Ureter (tissue), 1 donor: ENCODE data around the gene LYZL4. TPM values are rescaled to one million over a fixed set of nuclear protein-coding genes. Genes with fewer than 3 reads are reported as not detected.

ENCODE experiments used
- DNase-seq: peaks from one replicate; pipeline ENCODE4 v3.0.0-alpha.2; 2020; ENCODE audit warnings: low spot score
- total RNA-seq: library from RNA; stranded (reverse); gene quantifications from one replicate; pipeline ENCODE4 v1.2.4, GENCODE V29; 2023
- donor health status: DM: yes; HTN: yes; CAD: no.

The LYZL4 gene, protein sequence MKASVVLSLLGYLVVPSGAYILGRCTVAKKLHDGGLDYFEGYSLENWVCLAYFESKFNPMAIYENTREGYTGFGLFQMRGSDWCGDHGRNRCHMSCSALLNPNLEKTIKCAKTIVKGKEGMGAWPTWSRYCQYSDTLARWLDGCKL
- total RNA-seq, result not detected

DNA sequence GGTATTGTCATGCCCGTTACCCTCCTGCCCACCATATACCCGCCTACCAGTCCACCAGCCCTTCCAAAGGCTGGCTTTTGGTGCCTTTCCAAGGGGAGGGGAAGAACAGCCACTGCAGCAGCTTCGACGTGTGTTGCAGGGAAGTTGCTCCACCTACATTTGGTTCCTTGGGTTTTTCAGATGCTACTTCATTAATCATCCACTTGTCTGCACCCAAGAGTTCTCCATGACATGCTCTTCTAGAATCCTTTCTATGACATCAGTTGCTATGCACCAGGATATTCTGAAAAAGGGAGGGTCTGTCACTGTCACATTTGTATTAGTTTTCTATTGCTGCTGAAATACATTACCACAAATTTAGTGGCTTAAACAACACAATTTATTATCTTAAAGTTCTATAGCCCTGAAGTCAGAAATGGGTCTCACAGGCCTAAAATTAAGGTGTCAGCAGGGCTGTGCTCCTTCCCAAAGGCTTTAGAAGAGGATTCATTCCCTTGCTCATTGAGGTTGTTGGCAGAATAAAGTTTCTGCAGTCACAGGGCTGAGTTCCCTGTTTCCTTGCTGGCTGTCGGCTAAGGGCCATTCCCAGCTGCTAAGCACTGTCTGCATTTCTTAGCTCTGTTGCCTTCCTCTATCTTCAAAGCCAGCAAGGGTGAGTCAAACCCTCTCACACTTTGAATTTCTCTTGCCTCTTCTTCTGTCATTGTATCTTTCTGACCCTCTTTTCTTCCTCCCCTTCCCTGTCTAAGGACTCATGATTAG is at the start of gene LYZL4:
TSS of gene LYZL4 (minus strand) at position 241 of the 762 bp plus-strand sequence. CDS start 3,359 bp downstream, outside the sequence.
- no peak for DNase-seq

DNA sequence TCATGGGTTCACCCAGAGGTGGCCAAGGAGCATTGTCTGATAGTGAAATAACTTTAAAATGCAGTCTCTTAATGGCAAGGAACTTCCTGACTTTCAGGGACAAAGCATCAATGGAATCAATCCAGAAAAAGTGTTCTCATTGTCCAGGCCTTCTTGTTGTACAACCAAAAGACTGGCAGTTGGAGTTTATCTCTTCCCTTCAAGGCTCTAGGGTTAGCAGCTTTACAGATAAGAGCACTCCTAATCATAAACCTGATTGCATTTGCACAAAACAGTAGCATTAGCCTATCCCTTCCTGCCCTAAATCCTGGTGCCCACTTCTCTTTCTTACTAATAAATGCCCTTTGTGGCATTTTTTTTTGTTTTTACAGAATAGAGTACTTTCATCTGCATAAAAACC is 48.7 kb upstream of the LYZL4 start:
- DNase-seq, result no peak

DNA sequence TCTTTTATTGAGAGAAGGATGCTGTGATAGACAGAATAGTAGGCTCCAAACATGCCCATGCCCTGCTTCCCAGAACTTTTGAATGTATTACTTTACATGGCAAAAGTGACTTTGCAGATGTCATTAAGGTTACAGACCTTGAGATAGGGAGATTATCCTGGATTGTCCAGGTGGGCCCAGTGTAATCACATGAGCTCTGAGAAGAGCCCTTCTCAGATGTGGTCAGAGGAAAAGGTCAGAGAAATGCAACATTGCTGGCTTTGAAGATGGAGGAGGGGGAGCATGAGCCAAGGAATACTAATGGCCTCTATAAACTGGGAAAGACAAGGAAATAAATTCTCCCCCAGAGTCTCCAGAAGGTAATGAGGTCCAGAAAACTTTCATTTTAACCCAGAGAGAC is 45.8 kb upstream of the LYZL4 start:
- DNase-seq, result no peak

DNA sequence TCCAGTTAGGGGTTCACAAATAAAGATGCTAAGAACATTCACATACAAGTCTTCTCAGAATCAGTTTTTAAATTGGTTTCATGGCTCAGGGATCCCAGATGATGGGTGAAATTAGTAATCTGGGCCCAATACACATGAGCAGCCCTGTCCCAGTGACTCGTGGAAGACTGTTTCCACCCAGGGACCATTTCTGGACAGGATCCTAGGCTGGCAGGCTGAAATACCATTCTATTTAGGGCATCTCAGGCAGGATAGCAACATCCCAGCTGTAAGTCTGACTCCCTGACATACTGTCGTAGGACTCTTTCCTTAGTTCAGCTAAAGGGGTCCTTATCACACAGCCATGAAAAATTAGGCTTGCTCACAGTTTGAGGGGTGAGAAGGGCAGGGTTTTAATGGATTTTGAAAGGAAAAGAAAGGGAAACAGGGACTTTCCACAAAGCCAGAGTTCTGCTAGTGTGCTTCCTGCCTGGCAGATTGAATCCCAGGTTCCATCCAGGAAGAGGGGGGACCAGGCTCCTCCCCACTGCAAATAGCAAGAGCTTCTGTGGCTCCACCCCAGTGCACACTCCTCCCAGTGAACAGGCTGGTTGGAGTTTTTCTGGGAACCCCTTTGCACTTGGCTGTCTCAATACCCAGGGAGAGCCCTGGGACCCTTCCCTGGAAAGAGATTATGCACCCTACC is 41.3 kb upstream of the LYZL4 start:
- DNase-seq, result peak; percentile 49

DNA sequence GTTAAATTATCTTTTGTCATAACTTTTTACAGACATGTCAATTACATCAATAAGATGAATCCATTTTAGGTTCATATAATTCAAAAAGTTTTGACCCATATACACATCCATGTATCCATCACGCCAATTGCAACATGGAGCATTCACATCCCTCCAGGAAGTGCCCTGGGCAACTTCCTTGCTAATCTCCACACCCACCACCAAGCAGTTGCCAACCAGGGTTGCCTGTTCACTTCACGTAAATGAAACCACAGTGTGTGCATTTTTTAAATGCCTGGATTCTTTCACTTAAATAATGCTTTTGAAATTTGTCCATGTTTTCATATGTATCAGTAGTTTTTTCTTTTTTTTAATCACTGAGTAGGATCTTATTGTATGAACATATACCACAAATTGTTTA is 40.7 kb upstream of the LYZL4 start:
- no peak for DNase-seq

DNA sequence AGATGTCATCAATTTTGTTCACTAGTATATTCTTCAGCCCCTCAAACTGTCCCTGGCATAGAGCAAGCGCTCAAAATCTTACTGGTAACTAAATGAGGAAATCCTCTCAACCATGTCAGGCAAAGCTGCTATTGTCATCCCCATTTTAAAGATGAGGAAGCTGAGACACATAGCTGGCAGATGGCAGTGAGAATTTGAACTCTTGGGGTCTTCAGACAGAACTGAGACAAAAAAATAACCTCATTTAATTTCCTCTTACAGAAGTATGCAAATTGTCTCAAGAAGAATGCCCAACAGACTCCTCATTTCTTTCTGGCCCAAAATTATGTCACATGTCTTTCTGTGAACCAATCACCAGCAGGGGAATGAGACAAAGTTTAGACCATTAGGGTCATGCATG is 40.2 kb upstream of the LYZL4 start:
- DNase-seq, result no peak

DNA sequence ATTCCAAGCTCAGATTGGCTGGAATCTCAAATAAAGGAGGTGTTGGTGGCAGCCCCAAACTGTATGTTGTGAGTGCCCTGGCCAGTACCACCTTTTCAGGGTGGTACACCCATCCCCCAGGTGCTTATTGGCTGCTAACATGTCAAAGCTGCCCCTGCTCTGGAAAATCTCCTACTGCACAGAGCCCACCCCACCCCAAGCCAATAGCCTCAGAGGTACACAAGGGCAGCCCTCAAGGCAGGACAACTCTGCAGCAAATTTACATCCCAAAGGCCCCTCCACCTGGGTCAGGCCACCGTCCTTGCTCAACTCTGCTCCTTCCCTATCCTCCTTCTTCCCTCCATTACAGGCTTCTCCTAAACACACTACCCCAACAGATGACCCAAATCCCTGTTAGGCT is 37.1 kb upstream of the LYZL4 start:
- DNase-seq, result no peak

DNA sequence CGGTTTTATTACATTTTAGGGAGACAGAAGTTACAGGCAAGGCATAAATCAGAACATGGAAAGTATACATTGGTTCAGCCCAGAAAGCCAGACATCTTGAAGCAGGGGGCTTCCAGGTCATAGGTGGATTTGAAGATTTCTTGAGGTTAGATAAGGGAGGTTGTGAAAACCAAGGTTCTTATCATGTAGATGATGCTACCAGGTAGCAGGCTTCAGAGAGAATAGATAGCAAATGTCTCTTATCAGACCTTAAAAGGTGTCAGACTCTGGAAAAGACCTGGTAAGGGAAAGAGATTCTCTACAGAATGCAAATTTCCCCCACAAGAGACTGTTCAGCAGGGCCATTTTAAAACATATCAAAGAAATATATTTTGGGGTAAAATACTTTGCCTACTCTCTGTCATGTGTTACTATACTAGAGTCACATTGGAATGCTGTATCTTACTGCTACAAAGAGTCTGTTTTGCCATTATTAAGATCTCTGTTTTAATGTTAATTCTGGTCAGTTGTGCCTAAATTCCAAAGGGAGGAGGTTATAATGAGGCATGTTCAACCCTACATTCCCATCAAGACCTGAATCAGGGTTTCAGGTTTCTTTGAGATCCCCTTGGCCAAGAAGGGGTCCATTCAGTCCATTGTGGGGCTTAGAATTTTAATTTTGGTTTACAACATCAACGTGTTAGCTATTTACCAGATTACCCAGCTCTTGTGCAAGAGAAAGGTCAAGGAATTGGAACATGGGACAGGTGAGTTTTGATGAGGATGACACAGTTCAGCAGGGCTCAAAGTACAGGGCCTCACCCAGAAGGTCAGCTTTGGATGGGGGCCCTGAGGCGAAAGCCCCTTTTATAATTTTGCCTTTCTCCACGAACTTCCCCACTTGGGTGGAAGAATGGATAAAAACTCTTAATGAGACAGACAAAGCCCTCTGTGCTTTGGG is 36.0 kb upstream of the LYZL4 start:
- DNase-seq, result no peak

DNA sequence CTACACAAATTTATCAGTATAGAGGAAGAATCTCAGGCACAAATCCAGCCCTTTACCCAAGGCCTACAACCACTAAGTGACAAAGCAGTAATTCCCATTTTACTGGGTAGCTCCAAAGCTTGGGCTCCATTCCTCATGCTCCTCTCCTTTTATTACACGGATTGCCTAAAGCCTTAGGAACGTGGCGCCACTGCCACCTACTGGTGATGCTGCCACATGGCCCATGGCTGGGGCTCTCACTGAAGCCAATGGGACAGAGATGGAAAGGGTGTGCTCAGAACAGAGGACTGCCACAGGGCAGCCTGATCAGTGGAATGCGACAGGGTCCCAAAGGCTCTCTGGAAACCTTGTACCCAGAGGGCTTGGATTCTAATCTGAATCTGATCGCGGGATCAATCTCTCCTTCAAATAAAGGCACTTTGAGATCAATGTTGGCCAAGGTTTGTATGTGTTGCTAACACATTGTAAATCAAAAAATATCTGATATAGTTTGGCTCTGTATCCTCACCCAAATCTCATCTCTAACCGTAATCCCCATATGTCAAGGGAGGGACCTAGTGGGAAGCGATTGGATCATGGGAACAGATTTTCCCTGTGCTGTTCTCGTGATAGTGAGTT is 33.5 kb upstream of the LYZL4 start:
- DNase-seq, result peak; percentile 87

DNA sequence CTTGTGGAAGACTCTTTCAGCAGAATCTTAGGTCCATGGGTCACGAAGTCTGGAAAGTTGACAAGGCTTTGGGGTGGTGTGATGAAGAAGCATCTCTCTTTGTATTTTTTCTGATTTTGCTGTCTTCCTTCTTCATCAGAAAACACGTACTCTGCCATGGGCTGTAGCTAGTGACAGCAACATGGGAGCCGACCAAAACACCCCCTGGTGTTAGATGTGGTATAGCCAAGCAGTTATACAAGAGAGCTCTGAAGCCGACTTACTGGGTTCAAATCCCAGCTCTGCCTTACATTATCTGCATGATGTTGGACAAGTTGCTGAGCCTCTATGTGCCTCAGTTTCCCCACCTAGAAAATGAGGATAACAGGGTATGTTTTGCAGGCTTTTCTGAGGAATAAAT is 32.9 kb upstream of the LYZL4 start:
- DNase-seq, result no peak

DNA sequence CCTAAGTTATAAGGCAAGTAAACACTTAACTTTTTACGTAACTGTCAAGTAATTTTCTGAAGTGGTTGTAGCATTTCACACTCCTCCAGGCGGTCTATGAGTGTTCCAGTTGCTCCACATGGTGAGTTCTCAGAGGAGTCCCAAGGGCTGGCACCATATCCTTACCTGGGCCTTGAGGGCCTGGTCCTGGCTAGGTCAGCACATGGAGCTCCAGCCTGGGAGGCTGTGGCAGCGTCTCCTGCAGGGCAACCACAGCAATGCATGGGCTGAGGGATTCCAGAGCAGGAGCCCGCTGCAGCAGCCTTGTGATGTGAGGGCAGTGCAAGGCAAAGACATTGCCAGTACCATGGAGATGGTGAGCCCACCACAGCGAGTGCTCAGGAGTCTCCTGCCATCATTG is 32.2 kb upstream of the LYZL4 start:
- DNase-seq, result no peak

DNA sequence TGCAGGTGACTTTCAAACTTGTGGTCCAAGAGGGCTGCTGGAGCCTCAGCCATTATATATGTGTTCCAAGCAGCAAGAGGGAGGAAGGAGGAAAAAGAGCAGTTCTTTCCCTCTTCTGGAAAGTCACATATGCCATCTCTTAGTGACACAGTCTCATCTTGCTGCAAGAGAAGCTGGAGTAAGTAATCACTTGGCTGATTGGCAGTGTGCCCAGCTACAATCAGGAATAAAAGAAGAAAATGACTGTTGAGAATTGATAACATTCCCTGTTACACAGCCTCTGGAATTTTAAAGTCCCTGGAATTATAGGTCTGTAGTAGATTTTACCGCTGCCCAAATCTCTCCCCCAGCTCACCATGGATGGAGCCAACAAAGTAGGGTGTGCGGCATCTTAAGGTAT is 31.4 kb upstream of the LYZL4 start:
- DNase-seq, result no peak

DNA sequence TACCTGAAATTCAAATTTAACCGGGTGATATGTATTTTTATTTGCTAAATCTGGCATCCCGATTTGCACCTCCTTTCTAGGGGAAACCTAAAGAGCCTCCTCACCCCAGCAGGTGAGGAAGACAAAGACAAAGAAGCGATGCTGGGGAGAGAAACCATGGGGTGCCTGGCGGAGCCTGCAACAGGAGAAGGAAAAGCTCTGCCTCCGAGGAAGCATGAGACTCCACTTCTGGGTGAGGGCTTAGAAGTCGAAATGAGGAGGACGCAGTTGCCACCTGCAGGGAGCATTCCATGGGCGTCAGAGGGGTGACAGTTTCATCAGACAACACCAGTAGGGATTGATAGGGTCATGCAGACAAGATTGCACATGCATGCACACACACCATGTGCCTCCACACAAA is 30.5 kb upstream of the LYZL4 start:
- DNase-seq, result no peak

DNA sequence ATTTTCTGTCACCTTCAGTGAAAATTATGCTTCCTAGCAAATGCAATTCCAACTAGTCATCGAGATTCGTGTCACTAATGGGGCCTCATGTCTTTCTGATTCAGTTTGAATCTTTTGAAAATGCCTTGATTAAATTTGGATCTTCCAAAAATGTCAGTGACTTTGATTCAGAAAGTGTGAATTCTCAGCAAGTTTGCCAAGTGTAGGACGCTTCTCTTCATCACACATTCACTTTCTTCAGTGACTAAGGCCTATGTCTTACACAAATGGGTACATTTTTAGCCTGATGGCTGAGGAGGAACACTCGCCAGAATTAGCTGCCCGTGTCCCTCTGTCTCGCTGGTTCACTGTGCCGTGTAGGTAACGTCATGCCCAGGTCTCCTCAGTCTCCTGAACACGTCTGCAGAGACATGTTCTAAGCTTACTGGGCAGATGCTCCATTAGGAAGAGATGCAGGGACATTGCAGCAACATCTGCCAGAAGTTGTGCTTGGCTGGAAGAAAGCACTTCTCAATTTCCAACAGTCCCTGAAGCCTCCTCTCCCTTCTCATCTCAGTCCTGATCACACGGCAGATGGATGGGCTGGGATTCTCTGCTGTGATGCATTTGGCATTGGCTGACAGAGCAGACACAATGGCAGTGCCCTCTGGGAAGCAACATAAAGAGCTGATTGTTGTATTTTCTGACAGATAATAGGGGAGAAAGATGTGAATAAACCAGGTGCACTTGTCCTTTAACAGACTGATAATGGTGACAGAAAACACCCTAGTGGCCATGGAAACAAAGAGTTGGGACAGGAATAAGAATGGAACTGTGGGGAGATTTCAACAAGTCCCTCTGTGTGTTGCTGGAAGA is 29.1 kb upstream of the LYZL4 start:
- DNase-seq, result no peak

DNA sequence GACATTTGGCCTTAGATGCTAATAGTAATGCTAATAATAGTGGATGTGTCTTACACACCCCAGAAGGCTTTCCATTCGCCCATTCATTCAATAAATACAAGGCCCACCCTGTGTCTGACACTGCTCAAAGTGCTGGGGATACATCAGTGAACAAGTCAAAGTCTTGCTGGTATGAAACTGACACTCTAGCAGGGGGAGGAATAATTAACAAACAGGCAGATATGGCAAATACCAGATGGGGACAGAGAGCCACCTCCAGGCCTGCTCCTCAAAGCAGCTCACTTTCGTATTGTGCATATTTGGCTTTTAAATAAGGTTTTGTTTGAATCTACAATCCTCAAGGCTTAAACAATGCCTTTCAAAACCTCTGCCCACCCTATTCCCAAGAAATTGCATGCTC is 28.3 kb upstream of the LYZL4 start:
- no peak for DNase-seq

DNA sequence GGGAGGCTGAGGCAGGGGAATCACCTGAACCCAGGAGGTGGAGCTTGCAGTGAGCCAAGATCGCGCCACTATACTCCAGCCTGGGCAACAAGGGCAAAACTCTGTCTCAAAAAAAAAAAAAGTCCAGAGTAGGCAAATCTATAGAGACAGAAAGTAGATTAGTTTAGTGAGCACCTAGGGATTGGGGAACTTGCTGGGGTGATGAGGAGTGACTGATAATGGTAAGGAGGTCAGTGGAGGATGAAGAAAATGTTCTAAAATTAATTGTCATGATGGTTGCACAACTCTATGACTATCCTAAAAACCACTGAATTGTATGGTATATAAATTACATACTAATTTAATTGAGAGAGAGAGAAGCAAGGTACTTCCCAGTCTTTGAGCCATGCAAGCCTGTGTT is 27.8 kb upstream of the LYZL4 start:
- DNase-seq, result no peak

DNA sequence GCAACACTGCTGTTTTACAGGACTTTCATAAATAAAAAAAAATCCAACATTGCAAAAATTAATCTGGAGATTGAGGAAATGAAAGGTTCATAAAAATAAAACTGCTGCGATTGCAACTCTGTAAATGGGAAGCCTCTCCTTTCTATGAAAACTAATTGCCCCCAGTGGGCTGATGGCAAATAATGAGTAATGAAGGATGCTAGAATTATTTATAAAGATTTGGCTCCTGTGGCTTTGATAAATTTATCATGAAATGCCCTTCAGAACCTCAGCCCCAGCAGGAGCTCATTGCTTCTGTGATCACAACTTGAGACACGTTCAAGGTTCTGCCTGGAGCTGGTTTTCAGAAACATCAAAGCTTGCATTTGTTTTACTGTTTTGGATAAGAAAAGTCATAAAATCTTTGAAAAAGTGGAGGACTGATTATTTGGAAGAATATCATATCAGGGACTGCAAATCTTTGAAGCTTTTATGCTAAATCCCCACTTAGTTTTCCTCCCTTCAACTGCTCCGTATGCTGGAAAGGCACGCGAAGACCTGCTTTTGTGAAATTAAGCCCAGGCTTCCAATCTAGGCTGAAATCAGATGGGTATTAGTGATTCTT is 24.5 kb upstream of the LYZL4 start:
- DNase-seq, result no peak

DNA sequence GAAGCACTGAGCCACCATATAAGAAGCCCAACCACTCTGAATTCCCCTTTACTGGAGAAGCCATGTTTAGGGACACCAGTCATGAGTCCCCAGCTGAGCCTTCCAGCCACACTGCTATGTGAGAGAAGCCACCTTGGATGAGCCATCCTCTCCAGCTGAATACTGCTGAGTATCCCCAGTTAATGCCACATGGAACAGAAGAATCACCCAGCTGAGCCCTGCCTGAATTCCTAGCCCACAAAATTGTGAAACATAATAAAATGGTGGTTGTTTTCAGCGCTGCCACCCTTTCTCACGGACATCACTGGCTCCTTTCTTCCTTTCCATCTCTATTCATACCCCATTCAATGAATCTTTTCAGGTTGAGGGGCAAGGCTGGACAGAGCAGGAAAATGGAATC is 22.1 kb upstream of the LYZL4 start:
- DNase-seq, result no peak

DNA sequence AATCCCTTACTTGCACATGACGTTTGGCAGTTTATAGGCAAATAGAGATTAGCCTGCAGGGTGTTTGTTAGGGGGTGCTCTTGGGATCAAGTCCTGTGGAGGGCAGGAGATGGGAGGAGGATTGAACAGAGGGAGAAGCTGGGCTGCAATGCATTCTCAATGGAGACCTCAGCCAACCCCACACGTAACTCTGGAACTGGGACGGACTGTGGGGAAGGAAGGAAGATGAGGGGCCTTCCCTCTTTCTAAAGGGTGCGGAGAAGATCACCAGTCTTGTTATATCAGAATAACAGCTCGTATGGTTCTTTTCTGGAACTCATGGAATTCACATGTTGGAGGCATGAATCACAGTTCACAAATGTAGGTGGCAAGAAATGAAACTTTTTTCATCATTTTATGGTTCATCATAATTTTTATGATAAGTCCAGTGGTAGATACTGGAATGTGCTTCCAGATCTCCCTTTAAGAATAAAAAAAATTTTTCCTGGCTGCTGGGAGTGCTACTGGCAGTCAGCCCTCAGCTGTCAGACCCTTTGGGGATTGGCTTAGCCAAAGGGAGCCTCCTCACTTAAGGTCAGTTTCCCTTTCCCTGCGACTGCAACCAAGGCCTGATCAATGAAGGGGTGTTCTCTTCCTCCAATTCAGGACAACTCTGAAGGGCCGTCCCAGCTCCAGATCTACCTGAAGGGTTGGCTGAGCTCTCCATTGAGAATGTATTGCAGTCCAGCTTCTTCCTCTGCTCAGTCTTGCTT is 20.5 kb upstream of the LYZL4 start:
- DNase-seq, result no peak

DNA sequence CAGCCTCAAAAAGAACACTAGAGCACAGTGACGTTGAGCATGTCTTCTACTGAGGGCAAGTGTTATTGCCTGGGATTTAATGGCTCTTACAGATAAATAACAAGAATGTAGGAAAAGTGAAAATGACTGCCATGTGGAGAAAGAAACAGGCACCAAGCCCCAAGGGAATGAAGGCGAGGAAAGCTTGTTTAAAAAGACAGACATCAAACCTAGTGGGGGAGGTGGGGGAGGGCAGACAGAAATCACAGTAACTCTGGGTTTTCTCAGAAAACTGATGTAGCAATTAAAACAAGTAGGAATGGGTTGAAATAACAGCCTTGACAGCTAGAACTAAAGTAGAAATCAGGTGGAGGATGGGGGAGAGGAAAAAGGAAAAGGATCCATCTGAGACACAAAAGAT is 18.4 kb upstream of the LYZL4 start:
- DNase-seq, result no peak
